ENCODE measurements around the gene ZFP36L1.

DNA sequence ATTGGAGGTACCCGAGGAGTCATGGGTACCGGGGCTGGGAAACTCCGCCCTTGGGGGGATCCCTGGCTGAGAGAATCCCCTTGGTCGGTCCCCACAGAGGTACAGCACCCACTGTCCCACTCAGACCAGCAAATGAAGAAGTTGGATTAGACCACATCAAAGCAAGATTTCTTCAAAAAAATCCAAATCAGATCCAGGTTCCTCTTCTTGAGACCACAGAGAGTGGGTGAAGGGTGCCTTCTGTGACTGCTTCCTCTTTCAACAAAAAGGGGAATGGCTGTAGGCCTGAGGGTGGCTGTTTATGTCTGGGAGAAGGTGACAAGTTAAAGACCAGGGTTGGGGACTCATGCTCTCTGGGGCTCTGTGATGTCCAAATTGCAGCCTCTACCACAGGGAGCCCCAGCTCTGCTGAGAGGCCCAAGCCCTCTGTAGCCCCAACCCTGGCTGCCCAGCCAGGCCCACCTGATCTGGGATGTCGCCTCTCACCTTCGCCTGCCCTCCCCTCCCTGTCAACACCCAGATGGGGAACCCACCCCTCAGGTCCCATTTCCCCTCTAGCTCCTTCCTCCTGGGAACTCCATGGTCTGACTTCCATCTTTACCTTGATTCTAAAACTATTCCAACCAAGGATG is 50.9 kb downstream of the ZFP36L1 start:
- TF ChIP-seq, protein P1, sequence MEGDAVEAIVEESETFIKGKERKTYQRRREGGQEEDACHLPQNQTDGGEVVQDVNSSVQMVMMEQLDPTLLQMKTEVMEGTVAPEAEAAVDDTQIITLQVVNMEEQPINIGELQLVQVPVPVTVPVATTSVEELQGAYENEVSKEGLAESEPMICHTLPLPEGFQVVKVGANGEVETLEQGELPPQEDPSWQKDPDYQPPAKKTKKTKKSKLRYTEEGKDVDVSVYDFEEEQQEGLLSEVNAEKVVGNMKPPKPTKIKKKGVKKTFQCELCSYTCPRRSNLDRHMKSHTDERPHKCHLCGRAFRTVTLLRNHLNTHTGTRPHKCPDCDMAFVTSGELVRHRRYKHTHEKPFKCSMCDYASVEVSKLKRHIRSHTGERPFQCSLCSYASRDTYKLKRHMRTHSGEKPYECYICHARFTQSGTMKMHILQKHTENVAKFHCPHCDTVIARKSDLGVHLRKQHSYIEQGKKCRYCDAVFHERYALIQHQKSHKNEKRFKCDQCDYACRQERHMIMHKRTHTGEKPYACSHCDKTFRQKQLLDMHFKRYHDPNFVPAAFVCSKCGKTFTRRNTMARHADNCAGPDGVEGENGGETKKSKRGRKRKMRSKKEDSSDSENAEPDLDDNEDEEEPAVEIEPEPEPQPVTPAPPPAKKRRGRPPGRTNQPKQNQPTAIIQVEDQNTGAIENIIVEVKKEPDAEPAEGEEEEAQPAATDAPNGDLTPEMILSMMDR (IDR thresholded peaks at IDR 0.05) = no peak
- no peak for TF ChIP-seq ZFX (IDR thresholded peaks at IDR 0.05; ENCODE audit: borderline replicate concordance)
